IMR-90 (cell line): ENCODE results near the gene CAPN8. TPM values are rescaled to one million over a fixed set of nuclear protein-coding genes. Genes with fewer than 3 reads are reported as not detected.

Experiments used
- ATAC-seq: fragments of 200-7000 bp; cut with Tn5 transposase; 2 replicates; pipeline ENCODE4 v1.9.1; 2020; ENCODE audit warnings: low read depth, mild to moderate bottlenecking, moderate library complexity
- BruUV-seq: library from RNA; stranded (reverse); fragments of 400-500 nt; replicated peaks from 2 replicates; lab custom pipeline; 2021; lab: Mats Ljungman, UMichigan
- CTCF ChIA-PET: fragments of 300-600 bp; formaldehyde crosslinking; extraction: SDS; loops from one replicate; lab custom pipeline; 2021; ENCODE audit warnings: antibody characterized with exemption; lab: Yijun Ruan, JAX
- POLR2A ChIA-PET: fragments of 300-600 bp; sonication (Branson Sonifier 250); formaldehyde crosslinking; loops from one replicate; lab custom pipeline; 2022; ENCODE audit warnings: antibody characterized with exemption; ENCODE audit not compliant: unreplicated experiment; lab: Charles Lee
- DNase-seq: peaks from one replicate; pipeline ENCODE4 v3.0.0; 2013
- H2AFZ ChIP-seq: replicated peaks from 2 replicates; pipeline ENCODE3; 2013; ENCODE audit warnings: low read length, mild to moderate bottlenecking; ENCODE audit not compliant: poor library complexity
- H2AK5ac ChIP-seq: 2 replicates; pipeline ENCODE4 v1.6.1; 2013; ENCODE audit warnings: low read depth, low read length, inconsistent platforms
- H2AK9ac ChIP-seq: replicated peaks from 2 replicates; pipeline ENCODE3; 2013; ENCODE audit warnings: mild to moderate bottlenecking, low read depth, low read length, moderate library complexity; ENCODE audit not compliant: poor library complexity
- H2BK120ac ChIP-seq: 2 replicates; pipeline ENCODE4 v1.6.1; 2013; ENCODE audit warnings: low read depth, low read length, inconsistent platforms
- H2BK15ac ChIP-seq: 3 replicates; pipeline ENCODE4 v1.6.1; 2013; ENCODE audit warnings: low read depth, low read length, inconsistent platforms
- H2BK20ac ChIP-seq: 2 replicates; pipeline ENCODE4 v1.6.1; 2013; ENCODE audit warnings: low read depth, mild to moderate bottlenecking, inconsistent platforms, low read length, moderate library complexity
- H2BK5ac ChIP-seq: 2 replicates; pipeline ENCODE4 v1.6.1; 2013; ENCODE audit warnings: mild to moderate bottlenecking, low read depth, low read length, inconsistent platforms; ENCODE audit not compliant: poor library complexity, severe bottlenecking
- H3K14ac ChIP-seq: replicated peaks from 2 replicates; pipeline ENCODE4 v1.6.1; 2013; ENCODE audit warnings: low read depth, low read length, inconsistent platforms
- H3K18ac ChIP-seq: 2 replicates; pipeline ENCODE4 v1.6.1; 2013; ENCODE audit warnings: low read depth, low read length, control low read depth
- H3K23ac ChIP-seq: 2 replicates; pipeline ENCODE4 v1.6.1; 2013; ENCODE audit warnings: low read depth, low read length, inconsistent platforms
- H3K27ac ChIP-seq: 2 replicates; pipeline ENCODE4 v1.5.1; 2013; ENCODE audit warnings: mild to moderate bottlenecking, control low read depth, low read length; ENCODE audit not compliant: insufficient read depth
- H3K27me3 ChIP-seq: 2 replicates; pipeline ENCODE4 v1.6.1; 2013; ENCODE audit warnings: low read length; ENCODE audit not compliant: control insufficient read depth, insufficient read depth
- H3K36me3 ChIP-seq: 2 replicates; pipeline ENCODE4 v1.6.1; 2013; ENCODE audit warnings: low read length, mixed read lengths; ENCODE audit not compliant: control insufficient read depth, insufficient read depth
- H3K4ac ChIP-seq: 2 replicates; pipeline ENCODE4 v1.6.1; 2013; ENCODE audit warnings: low read depth, low read length, inconsistent platforms
- H3K4me1 ChIP-seq: 2 replicates; pipeline ENCODE4 v1.6.1; 2013; ENCODE audit warnings: low read length, mixed read lengths; ENCODE audit not compliant: control insufficient read depth, insufficient read depth
- H3K4me2 ChIP-seq: 2 replicates; pipeline ENCODE4 v1.6.1; 2013; ENCODE audit warnings: low read depth, mild to moderate bottlenecking, control low read depth, low read length, moderate library complexity
- H3K4me3 ChIP-seq: 2 replicates; pipeline ENCODE4 v1.5.1; 2013; ENCODE audit warnings: low read depth, mild to moderate bottlenecking, control low read depth, low read length, moderate library complexity; ENCODE audit not compliant: insufficient read depth
- H3K56ac ChIP-seq: 2 replicates; pipeline ENCODE4 v1.6.1; 2013; ENCODE audit warnings: low read length, inconsistent platforms; ENCODE audit not compliant: insufficient read depth; ENCODE audit errors: extremely low read depth
- H3K79me1 ChIP-seq, 2 experiments: 2 replicates each; pipeline ENCODE4 v1.6.1; 2013; ENCODE audit warnings: low read length in 2 of 2, inconsistent platforms in 1 of 2, low read depth in 1 of 2
- H3K9ac ChIP-seq: 2 replicates; pipeline ENCODE4 v1.6.1; 2013; ENCODE audit warnings: low read depth, low read length, control low read depth
- H3K9me1 ChIP-seq: 2 replicates; pipeline ENCODE4 v1.6.1; 2013; ENCODE audit warnings: low read length, inconsistent platforms; ENCODE audit not compliant: insufficient read depth
- H3K9me3 ChIP-seq: 2 replicates; pipeline ENCODE4 v1.6.1; 2013; ENCODE audit warnings: low read length; ENCODE audit not compliant: control insufficient read depth, insufficient read depth
- H4K20me1 ChIP-seq: 2 replicates; pipeline ENCODE4 v1.6.1; 2013; ENCODE audit warnings: low read length, inconsistent platforms; ENCODE audit not compliant: insufficient read depth
- H4K5ac ChIP-seq: 2 replicates; pipeline ENCODE4 v1.6.1; 2013; ENCODE audit warnings: mild to moderate bottlenecking, low read depth, low read length, control low read depth
- H4K8ac ChIP-seq, 2 experiments: 2 replicates each; pipeline ENCODE4 v1.6.1; 2013; ENCODE audit warnings: low read depth in 2 of 2, low read length in 2 of 2, control low read depth in 1 of 2, inconsistent platforms in 1 of 2
- H4K91ac ChIP-seq: 2 replicates; pipeline ENCODE4 v1.6.1; 2013; ENCODE audit warnings: low read depth, low read length, inconsistent platforms; ENCODE audit not compliant: insufficient read depth
- BHLHE40 ChIP-seq: fragments of 150-350 bp; IDR thresholded peaks from 2 replicates; pipeline ENCODE4 v1.6.1; 2016; ENCODE audit warnings: mild to moderate bottlenecking, low read depth, low read length
- CEBPB ChIP-seq: IDR thresholded peaks from 2 replicates; pipeline ENCODE4 v1.6.1; 2012; ENCODE audit warnings: low read depth, low read length, improper control_type of control experiment
- FOS ChIP-seq: fragments of 150-350 bp; IDR thresholded peaks from 2 replicates; pipeline ENCODE4 v1.6.1; 2016; ENCODE audit warnings: low read depth, low read length
- MAFK ChIP-seq: IDR thresholded peaks from 2 replicates; pipeline ENCODE4 v1.6.1; 2012; ENCODE audit warnings: low read depth, low read length, improper control_type of control experiment
- MAZ ChIP-seq: IDR thresholded peaks from 2 replicates; pipeline ENCODE4 v1.6.1; 2012; ENCODE audit warnings: low read depth, mild to moderate bottlenecking, low read length, improper control_type of control experiment, moderate library complexity, borderline replicate concordance
- MXI1 ChIP-seq: IDR thresholded peaks from 2 replicates; pipeline ENCODE4 v1.6.1; 2012; ENCODE audit warnings: low read depth, mild to moderate bottlenecking, low read length, moderate library complexity, borderline replicate concordance
- NFE2L2 ChIP-seq: fragments of 150-350 bp; IDR thresholded peaks from 2 replicates; pipeline ENCODE4 v1.6.1; 2016; ENCODE audit warnings: low read depth, mild to moderate bottlenecking, low read length
- POLR2A ChIP-seq: IDR thresholded peaks from 2 replicates; pipeline ENCODE4 v1.6.1; 2012; ENCODE audit warnings: mild to moderate bottlenecking, low read depth, low read length
- RCOR1 ChIP-seq: IDR thresholded peaks from 2 replicates; pipeline ENCODE4 v1.6.1; 2012; ENCODE audit warnings: mild to moderate bottlenecking, low read length, improper control_type of control experiment; ENCODE audit not compliant: insufficient replicate concordance
- RFX5 ChIP-seq: IDR thresholded peaks from 2 replicates; pipeline ENCODE4 v1.8.0; 2012; ENCODE audit warnings: low read depth, mild to moderate bottlenecking, low read length, moderate library complexity
- SMC3 ChIP-seq: fragments of 150-350 bp; IDR thresholded peaks from 2 replicates; pipeline ENCODE4 v1.6.1; 2016; ENCODE audit warnings: low read depth, mild to moderate bottlenecking, antibody characterized with exemption, low read length, moderate library complexity
- USF2 ChIP-seq: fragments of 150-350 bp; IDR thresholded peaks from 2 replicates; pipeline ENCODE4 v1.6.1; 2017; ENCODE audit warnings: mild to moderate bottlenecking, antibody characterized with exemption, low read length, low read depth
- WGBS, 2 experiments: methylation state at CpG; one replicate each; pipeline versions ENCODE4 v1.1.5 to v1.1.7; 2013; ENCODE audit warnings: missing lambda C conversion rate in 2 of 2; ENCODE audit not compliant: insufficient read length in 1 of 2; ENCODE audit errors: extremely low coverage in 2 of 2; 5-methylcytosine and 5-hydroxymethylcytosine counted together
- dilution Hi-C: fragments of 300-500 bp; cut with HindIII; formaldehyde crosslinking; loops from one replicate; pipeline ENCODE4 v1.14.3; 2018; ENCODE audit warnings: low sequenced_read_pairs; ENCODE audit not compliant: unreplicated experiment
- in situ Hi-C: fragments of 300-500 bp; cut with MboI; formaldehyde crosslinking; loops from 3 replicates; pipeline ENCODE4 v1.14.3; 2019; ENCODE audit warnings: low sequenced_read_pairs, inconsistent platforms, mixed read lengths
- intact Hi-C: fragments of 100-400 bp; cut with micrococcal nuclease; formaldehyde crosslinking; loops from 2 replicates; pipeline ENCODE4 v1.10.0; 2022
- polyA plus RNA-seq, 3 experiments: library from polyadenylated mRNA; depleted of rRNA; stranded (reverse); fragments of >200 nt; gene quantifications; 2 replicates each; pipeline ENCODE4 v1.2.3, GENCODE V29; 2012; ENCODE audit warnings: low replicate concordance in 1 of 3
- total RNA-seq: library from RNA; depleted of rRNA; stranded (reverse); fragments of >200 nt; gene quantifications from 2 replicates; pipeline ENCODE4 v1.2.3, GENCODE V29; 2012

Gene CAPN8
- total and polyA plus RNA-seq, 2 of the 4 experiments (the other 2 are of a cell fraction), result not detected

DNA sequence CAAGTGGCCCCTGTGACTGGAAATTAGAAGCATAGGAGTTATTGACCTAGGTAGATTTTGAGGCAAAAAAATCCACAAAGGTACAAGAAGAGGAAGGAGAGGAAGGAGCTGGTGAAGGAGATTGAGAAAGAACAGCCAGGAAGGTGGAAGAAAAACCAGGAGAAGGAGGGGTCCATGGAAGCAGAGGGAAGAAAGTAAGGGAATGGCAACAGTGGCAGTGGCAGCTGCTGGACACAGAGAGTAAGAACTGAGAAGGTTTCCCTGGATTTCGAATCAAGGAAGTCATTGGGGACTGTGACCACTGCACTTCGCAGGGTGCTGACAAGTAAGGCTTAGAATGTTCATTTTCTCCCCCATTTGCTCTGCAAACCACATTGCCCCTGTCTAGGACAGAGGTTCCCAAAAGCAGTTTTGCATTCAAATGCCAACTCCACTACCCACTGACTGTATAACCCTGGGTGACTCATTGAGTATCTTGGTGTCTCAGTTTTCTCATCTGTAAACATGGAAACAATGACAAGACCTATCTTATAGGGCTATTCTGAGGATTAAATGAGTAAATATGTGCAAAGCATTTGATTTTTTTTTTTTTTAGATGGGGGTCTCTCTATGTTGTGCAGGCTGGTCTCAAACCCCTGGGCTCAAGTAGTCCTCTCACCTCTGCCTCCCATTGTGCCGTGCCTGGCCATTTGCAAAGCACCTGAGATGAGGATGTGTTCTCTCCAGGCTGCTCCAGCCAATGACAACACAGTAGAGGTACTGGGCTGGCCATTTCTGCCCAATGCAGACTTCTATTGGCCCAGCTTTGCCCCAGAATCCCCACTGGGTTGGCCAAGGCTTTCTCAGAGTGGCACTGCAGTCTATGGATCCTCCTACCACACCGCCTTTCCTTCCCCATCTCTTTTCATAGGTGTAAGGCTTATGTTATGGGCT, 37.5 kb upstream of the CAPN8 start:
- H4K5ac ChIP-seq, result peak overlapping the region; percentile 48
- DNase-seq (peak; percentile 80), ATAC-seq (no peak)
- H3K23ac ChIP-seq, result peak overlapping the region; percentile 92
- H3K79me1 ChIP-seq, result peaks cover 11 to 54% of the 10 kb centered on the region in 2 experiments; a peak in 3 of 4 replicates
- peak overlapping the region; percentile 96 for H4K91ac ChIP-seq
- H4K8ac ChIP-seq, result peak overlapping the region; percentile 86 to 88
- H2BK20ac ChIP-seq, result peak overlapping the region; percentile 96
- no peaks in the 10 kb centered on the region for H3K27me3 ChIP-seq
- H3K18ac ChIP-seq, result peak overlapping the region; percentile 36
- peak overlapping the region; percentile 50 for H3K4me2 ChIP-seq
- peak overlapping the region; percentile 97 for H3K4ac ChIP-seq
- intact Hi-C loops, result loop anchor here (5.0 to 10.0 kb wide), 2 partner anchors 292 to 409 kb away; partner anchors contain the start of gene FBXO28
- H2AFZ ChIP-seq, result peak overlapping the region; percentile 53
- ChIA-PET CTCF (interaction anchor here (1.2 to 1.3 kb wide), 2 partner anchors 9 to 46 kb away, joined by 4 read pairs; partner anchors contain the start of gene CAPN2), POLR2A (no interaction called here)
- no peaks in the 10 kb centered on the region for H3K36me3 ChIP-seq
- dilution Hi-C loops, result no loop called here
- no peaks in the 10 kb centered on the region for H3K9me3 ChIP-seq
- peak overlapping the region; percentile 60 for H3K9ac ChIP-seq
- H2BK5ac ChIP-seq, result peak overlapping the region; percentile 96
- H3K4me3 ChIP-seq, result peak overlapping the region; percentile 6; the same call in 1 of the 2 replicates
- H3K27ac ChIP-seq, result peak overlapping the region; percentile 77
- peaks cover 44% of the 10 kb centered on the region for H3K4me1 ChIP-seq
- peak overlapping the region; percentile 96 for H3K14ac ChIP-seq
- H2AK9ac ChIP-seq, result peak overlapping the region; percentile 95
- WGBS, 2 experiments, result no CpG with 5 or more reads among the region's 4 CpGs
- H3K56ac ChIP-seq, result peak overlapping the region; percentile 94
- peaks cover 5% of the 10 kb centered on the region for H4K20me1 ChIP-seq
- peak overlapping the region; percentile 91 for H2AK5ac ChIP-seq
- H2BK120ac ChIP-seq, result peak overlapping the region; percentile 97
- BruUV-seq, result TSS peak; percentile 76
- peaks cover 35% of the 10 kb centered on the region for H3K9me1 ChIP-seq
- in situ Hi-C loops, result no loop called here
- TF ChIP-seq USF2 (no peak), NFE2L2 (peak; percentile 35; the same call in 1 of the 2 replicates), RFX5 (no peak), RCOR1 (no peak), MXI1 (no peak), MAFK (no peak), POLR2A (peak; percentile 75), FOS (peak; percentile 88), BHLHE40 (no peak), CEBPB (no peak; the same call in 1 of the 2 replicates), MAZ (no peak), SMC3 (peak; percentile 10; the same call in 1 of the 2 replicates)
- H2BK15ac ChIP-seq, result peak overlapping the region; percentile 88
